Right renal pelvis (tissue), 4 donors: Measurements from ENCODE around the gene BIRC2. TPM values are rescaled to one million over a fixed set of nuclear protein-coding genes. Genes with fewer than 3 reads are reported as not detected.

Experiments
- DNase-seq, 4 donors: peaks; one replicate each; pipeline ENCODE4 v3.0.0-alpha.2; 2013; ENCODE audit warnings: low read depth in 4 of 4, low spot score in 3 of 4, missing footprints in 1 of 4
- polyA plus RNA-seq, 4 donors: library from polyadenylated mRNA; unstranded; fragments of 120-200 nt; gene quantifications; one replicate each; pipeline ENCODE4 v1.2.1, GENCODE V29; 2013; ENCODE audit not compliant: insufficient read length in 4 of 4

BIRC2 gene
- polyA plus RNA-seq, 4 donors, result 79.8 to 102 (median 92.9) TPM

- no peak for DNase-seq
Measured at GRCh38 chr11:102426570-102426969, 79.6 kb downstream of the BIRC2 start.

- no peak for DNase-seq
Measured at GRCh38 chr11:102427068-102427467, 80.1 kb downstream of the BIRC2 start.

Other genes with a start within 250 kb of the BIRC2 start
- 100 to 1,000 TPM; 176 to 207 (median 200) TPM for gene YAP1, start 236.8 kb upstream of the BIRC2 start, polyA plus RNA-seq
- 1 to 10 TPM; 1.2 to 1.7 (median 1.5) TPM for gene BIRC3, start 29.7 kb upstream of the BIRC2 start, polyA plus RNA-seq
- 100 to 1,000 TPM; 274 to 353 (median 340) TPM for gene TMEM123, start 105.6 kb downstream of the BIRC2 start, polyA plus RNA-seq
- 10 to 100 TPM; 23.2 to 30.9 (median 26.2) TPM for gene MMP7, start 183.5 kb downstream of the BIRC2 start, polyA plus RNA-seq